Spleen (tissue), 11 donors: ENCODE measurements around the gene MPZL3. TPM values are rescaled to one million over a fixed set of nuclear protein-coding genes. Genes with fewer than 3 reads are reported as not detected.

Source experiments
- DNase-seq: peaks from one replicate; pipeline ENCODE4 v3.0.0-alpha.2; 2020
- H3K27ac ChIP-seq, 8 donors: fragments of 200-600 bp; sonication (generic) in 7 of 8; 1 replicate in 4 of 8; 2 replicates in 4 of 8; pipeline versions ENCODE4 v1.5.0 to v1.8.0; 2016 to 2021; ENCODE audit warnings: inconsistent platforms in 4 of 8, mild to moderate bottlenecking in 4 of 8, moderate library complexity in 1 of 8
- H3K27me3 ChIP-seq, 7 donors: fragments of 200-600 bp; sonication (generic) in 6 of 7; replicated peaks in 1 of 7; 1 replicate in 4 of 7; 2 replicates in 3 of 7; pipeline versions ENCODE4 v1.5.0 to v1.8.0; 2016 to 2021; ENCODE audit warnings: inconsistent platforms in 3 of 7, mild to moderate bottlenecking in 1 of 7
- H3K36me3 ChIP-seq, 6 donors: fragments of 200-600 bp; sonication (generic) in 5 of 6; 1 replicate in 4 of 6; 2 replicates in 2 of 6; pipeline versions ENCODE4 v1.5.0 to v1.8.0; 2016 to 2021; ENCODE audit warnings: inconsistent platforms in 2 of 6
- H3K4me1 ChIP-seq, 6 donors: fragments of 200-600 bp; sonication (generic) in 5 of 6; 1 replicate in 3 of 6; 2 replicates in 3 of 6; pipeline versions ENCODE4 v1.5.0 to v1.8.0; 2016 to 2021; ENCODE audit warnings: inconsistent platforms in 3 of 6
- H3K4me3 ChIP-seq, 8 donors: fragments of 200-600 bp; sonication (generic) in 7 of 8; 1 replicate in 4 of 8; 2 replicates in 4 of 8; pipeline versions ENCODE4 v1.5.0 to v1.8.0; 2016 to 2021; ENCODE audit warnings: inconsistent platforms in 4 of 8, mild to moderate bottlenecking in 4 of 8, moderate library complexity in 2 of 8
- H3K9me3 ChIP-seq, 8 donors: fragments of 200-600 bp; sonication (generic) in 7 of 8; 1 replicate in 4 of 8; 2 replicates in 4 of 8; pipeline versions ENCODE4 v1.5.0 to v1.8.0; 2016 to 2021; ENCODE audit warnings: inconsistent platforms in 4 of 8
- POLR2A ChIP-seq, 3 donors: fragments of 450-650 bp; IDR thresholded peaks; one replicate each; pipeline ENCODE4 v1.5.1; 2017; ENCODE audit warnings: antibody characterized with exemption in 3 of 3, mild to moderate bottlenecking in 1 of 3
- POLR2AphosphoS5 ChIP-seq, 3 donors: sonication (generic); formaldehyde crosslinking; IDR thresholded peaks; one replicate each; pipeline ENCODE4 v1.5.1; 2017; ENCODE audit warnings: antibody characterized with exemption in 3 of 3
- WGBS, 5 donors: extraction: QIAGEN DNeasy Blood & Tissue Kit in 3 of 5; methylation state at CpG; one replicate each; pipeline versions ENCODE4 v1.1.5 to v1.1.7; 2013 to 2018; 5-methylcytosine and 5-hydroxymethylcytosine counted together
- intact Hi-C: fragments of 100-400 bp; cut with DNase I; formaldehyde crosslinking; loops from one replicate; pipeline ENCODE4 v1.15.0; 2023; ENCODE audit warnings: low total_unique reads
- polyA plus RNA-seq, 3 donors: library from polyadenylated mRNA; stranded (reverse); fragments of 200-250 nt; gene quantifications; one replicate each; pipeline ENCODE4 v1.2.1, GENCODE V29; 2013
- total RNA-seq, 7 donors: library from RNA; depleted of rRNA in 3 of 7; stranded (reverse); fragments of >200 nt in 3 of 7; fragmentation: NEBNext Ultra II Directional in 4 of 7; extraction: Animal tissue kit (Norgen Biotek cat#: 25700) in 4 of 7; gene quantifications; one replicate each; pipeline versions ENCODE4 v1.1.0 to v1.2.1, GENCODE V29; 2016 to 2021
- TF ChIP-seq, protein P1 (sequence below), 11 experiments: fragments of 200-600 bp in 7 of 11; fragments of 450-650 bp in 4 of 11; sonication (generic) in 4 of 11; IDR thresholded peaks in 8 of 11; conservative IDR thresholded peaks in 3 of 11; 1 replicate in 7 of 11; 2 replicates in 4 of 11; pipeline versions ENCODE4 v1.4.0 to v1.8.0; 2016 to 2021; ENCODE audit warnings: antibody characterized with exemption in 11 of 11, inconsistent platforms in 4 of 11, mild to moderate bottlenecking in 1 of 11
- donor health status: healthy with polysubstance abuse.
- donor health status: DM: no; HTN: no; CAD: no; lungs with moderate emphysema.
- donor health status: DM: no; HTN: no; CAD: no.
- donor health status: Bipolar disorder and iron deficiency.
- donor health status: healthy.
- donor health status: DM: no; HTN: no; CAD: no.
- donor health status: DM: yes; HTN: yes; CAD: no.

Gene MPZL3
- total and polyA plus RNA-seq, 10 donors = 2.0 to 12.9 (median 6.6) TPM

DNA sequence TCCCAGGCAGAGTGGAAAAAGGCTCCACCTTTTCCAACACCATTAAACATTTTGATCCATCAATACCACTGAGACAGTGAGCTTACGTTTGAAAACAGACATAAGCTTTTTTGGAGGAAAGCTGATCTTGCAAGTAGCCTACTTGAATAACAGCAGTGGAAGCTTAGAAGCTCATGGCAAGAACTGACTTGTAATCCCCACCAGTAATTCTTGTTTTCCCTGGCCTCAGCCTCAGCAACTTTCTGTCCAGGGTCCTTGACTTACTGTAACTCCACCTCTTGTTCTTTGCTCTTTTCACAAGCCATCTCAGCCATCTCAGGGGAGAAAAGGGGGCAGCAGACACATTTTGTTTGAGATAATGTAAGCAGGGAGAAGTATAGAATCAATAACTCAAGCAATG is 24.3 kb upstream of the MPZL3 start:
- H3K27me3 ChIP-seq = peaks cover 0 to 12% (median 0%) of the 10 kb centered on the region in 7 donors
- H3K36me3 ChIP-seq = no peaks in the 10 kb centered on the region
- TF ChIP-seq POLR2A (IDR thresholded peaks at IDR 0.05) (no peak), POLR2AphosphoS5 (IDR thresholded peaks at IDR 0.05) (no peak)
- TF ChIP-seq, protein P1, sequence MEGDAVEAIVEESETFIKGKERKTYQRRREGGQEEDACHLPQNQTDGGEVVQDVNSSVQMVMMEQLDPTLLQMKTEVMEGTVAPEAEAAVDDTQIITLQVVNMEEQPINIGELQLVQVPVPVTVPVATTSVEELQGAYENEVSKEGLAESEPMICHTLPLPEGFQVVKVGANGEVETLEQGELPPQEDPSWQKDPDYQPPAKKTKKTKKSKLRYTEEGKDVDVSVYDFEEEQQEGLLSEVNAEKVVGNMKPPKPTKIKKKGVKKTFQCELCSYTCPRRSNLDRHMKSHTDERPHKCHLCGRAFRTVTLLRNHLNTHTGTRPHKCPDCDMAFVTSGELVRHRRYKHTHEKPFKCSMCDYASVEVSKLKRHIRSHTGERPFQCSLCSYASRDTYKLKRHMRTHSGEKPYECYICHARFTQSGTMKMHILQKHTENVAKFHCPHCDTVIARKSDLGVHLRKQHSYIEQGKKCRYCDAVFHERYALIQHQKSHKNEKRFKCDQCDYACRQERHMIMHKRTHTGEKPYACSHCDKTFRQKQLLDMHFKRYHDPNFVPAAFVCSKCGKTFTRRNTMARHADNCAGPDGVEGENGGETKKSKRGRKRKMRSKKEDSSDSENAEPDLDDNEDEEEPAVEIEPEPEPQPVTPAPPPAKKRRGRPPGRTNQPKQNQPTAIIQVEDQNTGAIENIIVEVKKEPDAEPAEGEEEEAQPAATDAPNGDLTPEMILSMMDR (IDR thresholded peaks at IDR 0.05 in 8 of 11, conservative IDR thresholded peaks at IDR 0.05 in 3 of 11) = no peak
- H3K4me1 ChIP-seq = peaks cover 0 to 6% (median 0%) of the 10 kb centered on the region in 6 donors
- 84 to 93% (median 91%) methylated on average over 1 of the region's 1 CpG for WGBS, 5 donors
- H3K9me3 ChIP-seq = no peaks in the 10 kb centered on the region
- no peak overlapping the region for H3K27ac ChIP-seq
- no peak for DNase-seq
- intact Hi-C loops = no loop called here
- no peak overlapping the region for H3K4me3 ChIP-seq

- Histone ChIP-seq H3K9me3 (no peaks in the 10 kb centered on the region), H3K27ac (no peak overlapping the region), H3K4me3 (no peak overlapping the region), H3K27me3 (peaks cover 0 to 12% (median 0%) of the 10 kb centered on the region in 7 donors), H3K4me1 (no peaks in the 10 kb centered on the region), H3K36me3 (no peaks in the 10 kb centered on the region)
- 48 to 66% (median 60%) methylated on average over 4 of the region's 4 CpGs for WGBS, 5 donors
- TF ChIP-seq POLR2A (IDR thresholded peaks at IDR 0.05) (no peak), POLR2AphosphoS5 (IDR thresholded peaks at IDR 0.05) (no peak)
- TF ChIP-seq, protein P1 (IDR thresholded peaks at IDR 0.05 in 8 of 11, conservative IDR thresholded peaks at IDR 0.05 in 3 of 11) = no peak
- intact Hi-C loops = no loop called here
- no peak for DNase-seq
Measured at GRCh38 chr11:118275176-118275575, 23.0 kb upstream of the MPZL3 start.

GRCh38 chr11:118274186-118274585 is 22.0 kb upstream of the MPZL3 start:
- H3K27ac ChIP-seq = no peak overlapping the region

GRCh38 chr11:118272001-118272400 is 19.8 kb upstream of the MPZL3 start:
- DNase-seq = no peak
- H3K4me3 ChIP-seq = no peak overlapping the region
- no peaks in the 10 kb centered on the region for H3K36me3 ChIP-seq
- no peaks in the 10 kb centered on the region for H3K9me3 ChIP-seq
- no peak overlapping the region for H3K27ac ChIP-seq
- TF ChIP-seq POLR2AphosphoS5 (IDR thresholded peaks at IDR 0.05) = no peak
- TF ChIP-seq, protein P1 (IDR thresholded peaks at IDR 0.05 in 8 of 11, conservative IDR thresholded peaks at IDR 0.05 in 3 of 11) = no peak
- no peak for TF ChIP-seq POLR2A (IDR thresholded peaks at IDR 0.05)
- H3K4me1 ChIP-seq = no peaks in the 10 kb centered on the region
- 65 to 83% (median 80%) methylated on average over 2 of the region's 2 CpGs for WGBS, 5 donors
- intact Hi-C loops = no loop called here
- H3K27me3 ChIP-seq = peaks cover 0 to 21% (median 0%) of the 10 kb centered on the region in 7 donors

More at GRCh38 chr11:118274186-118274585, 22.0 kb upstream of the MPZL3 start:
- Histone ChIP-seq H3K9me3 (no peaks in the 10 kb centered on the region), H3K4me3 (no peak overlapping the region), H3K4me1 (no peaks in the 10 kb centered on the region), H3K27me3 (peaks cover 0 to 12% (median 0%) of the 10 kb centered on the region in 7 donors), H3K36me3 (no peaks in the 10 kb centered on the region)
- WGBS, 5 donors = 89 to 97% (median 92%) methylated on average over 2 of the region's 2 CpGs
- intact Hi-C loops = no loop called here
- TF ChIP-seq, protein P1 (IDR thresholded peaks at IDR 0.05 in 8 of 11, conservative IDR thresholded peaks at IDR 0.05 in 3 of 11) = no peak
- TF ChIP-seq POLR2AphosphoS5 (IDR thresholded peaks at IDR 0.05) = no peak
- no peak for TF ChIP-seq POLR2A (IDR thresholded peaks at IDR 0.05)
- no peak for DNase-seq
